ENCODE measurements around the gene HDDC2.
"Not testable (repeated sequence)": the region's sequence is repeated elsewhere in the genome, so short reads cannot be mapped to it uniquely, and the experiment has no call there.

The HDDC2 gene

DNA sequence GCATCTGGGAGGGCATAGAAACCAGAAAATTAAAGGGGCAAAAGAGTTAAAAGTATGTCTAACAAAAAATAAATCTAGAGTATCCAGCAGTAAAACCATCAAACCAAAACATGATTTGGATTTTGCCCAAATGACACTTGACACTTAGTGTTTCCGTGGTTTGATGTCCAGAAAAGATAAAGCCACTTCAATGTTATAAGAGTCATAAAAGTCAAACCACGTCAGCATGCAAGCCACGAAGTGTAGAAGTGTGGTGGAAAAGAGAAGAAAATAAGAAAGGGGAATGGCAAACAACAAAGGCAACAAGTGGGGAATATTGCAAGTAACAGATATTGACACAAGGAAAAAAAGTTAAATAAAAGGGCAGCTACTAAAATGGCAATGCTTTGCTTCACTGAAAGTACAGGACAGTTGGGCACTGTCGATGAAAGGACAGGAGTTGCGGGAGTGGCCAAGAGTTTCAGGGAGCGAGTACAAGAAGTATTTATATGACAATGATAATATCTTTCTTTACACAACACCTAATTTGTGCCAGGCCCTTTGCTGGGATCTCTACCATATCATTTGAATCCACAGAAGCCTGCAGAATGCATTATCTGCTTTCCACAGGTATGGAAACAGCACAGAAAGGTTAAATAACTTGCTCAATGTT lies 6.3 kb upstream of the HDDC2 start:
- no peak overlapping the region for H3K4me3 ChIP-seq (ENCODE audit: low read depth, low read length)
- DNase-seq (ENCODE audit: low read depth) = no peak

DNA sequence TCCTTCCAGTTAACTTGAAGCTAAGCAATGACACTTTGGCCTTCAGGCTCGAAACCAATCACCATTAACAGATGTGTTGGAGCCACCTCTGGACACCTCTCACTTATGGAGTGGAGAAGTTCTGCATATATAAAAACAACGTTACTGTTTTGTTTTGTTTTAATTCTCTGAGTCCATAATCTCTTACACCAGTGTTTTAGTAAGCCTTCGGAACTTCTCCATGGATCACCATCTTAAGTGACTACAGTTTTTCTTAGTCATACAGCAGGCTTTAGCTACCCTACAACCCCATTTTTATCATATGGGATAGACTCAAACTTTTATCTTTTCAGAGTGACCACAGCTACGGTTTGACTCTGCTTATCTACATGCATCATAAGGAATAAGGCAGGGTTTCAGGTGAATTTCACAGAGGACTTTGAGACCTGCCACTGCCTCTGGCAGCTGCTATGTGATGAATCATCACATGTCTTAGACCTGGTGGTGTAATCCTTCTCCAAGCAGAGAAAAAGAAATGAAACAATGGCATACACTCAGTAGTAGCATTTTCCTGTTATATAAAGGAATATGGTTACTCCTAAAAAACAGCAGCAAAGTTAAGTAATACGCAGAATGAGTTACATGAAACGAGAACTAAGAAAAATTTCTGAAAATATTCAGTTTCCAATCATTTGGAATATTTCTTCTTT lies 5.5 kb upstream of the HDDC2 start:
- H3K4me3 ChIP-seq (ENCODE audit: low read depth, low read length) = no peak overlapping the region
- DNase-seq (ENCODE audit: low read depth) = no peak

DNA sequence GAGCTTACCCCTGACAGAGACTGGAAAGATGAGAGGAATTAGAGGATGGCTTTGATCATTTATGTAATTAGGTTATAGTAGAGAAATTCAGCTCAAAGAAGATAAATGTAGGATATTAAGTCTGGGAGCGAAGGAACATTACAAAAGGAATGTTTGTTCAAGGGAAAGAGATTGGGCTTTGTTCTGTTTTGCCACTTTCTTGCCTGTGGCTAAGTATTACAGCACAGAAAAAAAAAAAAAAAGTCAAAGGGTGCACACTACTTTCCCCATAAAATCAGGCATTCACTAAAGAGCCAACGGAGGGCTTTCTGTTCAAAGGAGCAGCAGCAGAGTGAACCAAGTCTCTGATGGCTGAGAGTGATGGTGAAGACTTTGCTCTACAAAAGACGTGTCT lies 5.0 kb upstream of the HDDC2 start:
- no peak for DNase-seq (ENCODE audit: low read depth)
- H3K4me3 ChIP-seq (ENCODE audit: low read depth, low read length) = no peak overlapping the region

DNA sequence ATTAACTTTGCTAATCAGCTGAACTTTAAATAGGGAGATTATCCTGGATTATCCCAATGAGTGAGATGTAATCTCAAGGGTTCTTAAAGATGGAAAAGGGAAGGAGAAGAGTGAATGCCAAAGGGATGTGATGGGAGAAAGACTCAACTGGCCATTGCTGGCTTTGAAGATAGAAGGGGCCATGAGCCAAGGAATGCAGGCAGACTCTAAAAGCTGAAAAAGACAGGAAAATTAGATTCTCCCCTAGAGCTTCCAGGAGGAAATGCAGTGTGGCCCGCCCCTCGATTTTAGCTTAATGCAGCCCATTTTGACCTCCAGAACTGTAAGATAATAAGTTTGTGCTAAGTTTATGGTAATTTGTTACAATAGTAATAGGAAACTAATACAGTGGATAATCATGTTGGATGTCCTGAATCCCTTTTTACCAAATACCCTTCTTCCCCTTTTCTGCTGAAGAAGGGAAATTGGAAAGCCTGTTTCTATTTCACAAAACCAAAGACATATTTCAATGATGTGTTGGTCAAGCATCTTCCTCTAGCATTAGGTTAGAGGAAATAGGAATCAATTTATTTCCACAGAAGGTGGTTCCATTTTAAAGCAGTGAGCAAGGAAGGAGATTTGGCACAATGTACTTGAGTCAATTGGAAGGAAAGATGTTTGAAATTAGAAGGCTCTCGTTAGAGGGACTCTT lies 3.3 kb upstream of the HDDC2 start:
- DNase-seq (ENCODE audit: low read depth) = no peak
- H3K4me3 ChIP-seq (ENCODE audit: low read depth, low read length) = no peak overlapping the region

DNA sequence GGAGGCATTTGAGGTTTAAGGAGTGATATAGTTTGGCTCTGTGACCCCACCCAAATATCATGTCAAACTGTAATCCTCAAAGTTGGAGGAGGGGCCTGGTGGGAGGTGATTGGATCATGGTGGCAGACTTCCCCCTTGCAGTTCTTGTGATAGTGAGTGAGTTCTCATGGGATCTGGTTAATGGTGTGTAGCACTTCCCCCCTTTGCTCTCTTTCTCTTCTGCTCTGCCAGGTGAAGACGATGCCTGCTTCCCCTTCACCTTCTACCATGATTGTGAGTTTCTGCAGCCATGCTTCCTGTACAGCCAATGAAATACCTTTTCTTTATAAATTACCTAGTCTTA lies 1.7 kb upstream of the HDDC2 start:
- DNase-seq (ENCODE audit: low read depth) = no peak
- no peak overlapping the region for H3K4me3 ChIP-seq (ENCODE audit: low read depth, low read length)

DNA sequence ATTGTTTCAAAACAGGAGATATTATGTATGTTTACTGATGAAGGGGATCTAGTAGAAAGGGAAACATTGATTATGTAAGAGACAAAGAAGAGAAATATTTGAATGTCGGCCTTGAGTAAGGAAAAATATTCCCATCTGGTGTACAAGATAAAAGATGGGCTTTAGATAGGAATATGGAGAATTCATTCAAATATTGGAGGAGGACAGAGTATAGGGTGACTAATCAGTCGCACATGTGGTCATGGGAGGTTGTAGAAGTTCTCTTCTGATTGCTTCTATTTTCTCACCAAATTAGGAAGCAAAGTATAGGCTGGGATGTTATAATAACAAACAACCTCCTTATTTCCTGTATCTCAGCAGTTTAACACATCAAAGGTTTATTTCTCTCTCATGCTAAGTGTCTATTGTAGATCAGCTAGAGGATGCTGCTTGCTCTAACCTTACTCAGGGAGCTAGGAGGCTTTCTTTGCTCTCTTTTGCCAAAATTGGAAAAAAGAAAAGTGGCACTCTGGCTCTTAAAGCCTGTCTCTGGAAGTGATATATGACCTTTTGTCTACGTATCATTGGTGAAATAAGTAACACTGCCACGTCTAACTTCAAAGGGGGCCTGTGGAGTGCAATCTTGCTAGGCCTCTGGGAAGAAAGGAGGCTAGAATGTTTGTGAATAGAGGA lies 1.2 kb upstream of the HDDC2 start:
- H3K4me3 ChIP-seq (ENCODE audit: low read depth, low read length) = no peak overlapping the region
- DNase-seq (ENCODE audit: low read depth) = no peak

DNA sequence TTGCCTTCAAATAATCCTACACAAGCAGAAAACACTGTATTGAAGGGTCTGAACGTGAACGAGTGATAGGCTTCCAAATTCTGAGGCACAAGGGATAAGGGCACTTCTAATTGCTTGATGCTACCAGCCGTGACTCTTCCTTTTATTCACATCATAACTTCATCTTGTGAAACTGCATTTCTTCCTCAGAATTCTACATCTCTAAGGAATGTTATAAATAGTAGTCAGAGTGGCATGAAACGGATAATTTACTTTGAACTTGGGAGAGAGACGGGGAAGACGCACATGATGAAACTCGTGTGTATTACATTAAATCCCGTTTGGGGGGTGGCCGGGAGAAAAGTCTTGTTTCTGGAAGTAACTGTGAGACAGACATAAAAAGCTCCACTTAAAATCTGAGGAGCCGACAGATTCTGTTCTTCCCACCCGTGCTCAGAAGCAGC lies 754 bp downstream of the HDDC2 start:
- H3K4me3 ChIP-seq (ENCODE audit: low read depth, low read length) = peak overlapping the region; percentile 72
- DNase-seq (ENCODE audit: low read depth) = no peak

DNA sequence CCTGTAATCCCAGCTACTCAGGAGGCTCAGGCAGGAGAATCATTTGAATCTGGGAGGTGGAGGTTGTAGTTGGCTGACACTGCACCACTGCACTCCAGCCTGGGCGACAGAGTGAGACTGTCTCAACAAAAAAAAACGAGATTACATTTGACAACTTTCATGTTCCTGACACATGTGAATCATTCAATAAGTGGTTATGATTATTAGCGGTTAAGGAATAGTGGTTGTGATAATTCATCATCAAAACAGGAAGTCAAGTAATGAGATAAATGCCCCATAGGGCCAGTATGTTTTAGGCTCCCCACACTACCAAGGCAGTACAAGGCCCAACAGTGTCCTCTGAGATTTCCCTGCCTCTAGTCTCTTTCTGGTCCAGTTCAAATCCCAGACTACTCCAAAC lies 2.5 kb downstream of the HDDC2 start:
- no peak for DNase-seq (ENCODE audit: low read depth)
- no peak overlapping the region for H3K4me3 ChIP-seq (ENCODE audit: low read depth, low read length)

DNA sequence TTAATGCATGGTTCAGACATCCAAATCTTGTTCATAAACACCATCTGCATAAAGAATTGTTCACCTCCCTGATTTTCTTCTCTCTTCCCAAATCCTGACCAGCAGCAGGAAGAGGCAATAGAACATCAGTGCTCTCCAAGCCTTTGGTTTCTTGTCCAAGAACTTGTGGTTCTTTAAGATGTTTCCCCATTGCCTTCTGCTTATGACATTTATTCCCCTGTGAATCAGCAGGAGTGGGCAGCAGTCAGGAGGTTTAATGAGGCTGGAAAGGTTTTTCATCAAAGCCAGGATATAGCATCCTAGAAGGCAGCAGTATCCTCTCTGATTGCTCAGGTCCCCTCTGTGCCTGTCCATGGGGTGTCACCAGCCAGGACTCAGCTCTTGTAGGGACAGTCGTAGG lies 5.3 kb downstream of the HDDC2 start:
- no peak overlapping the region for H3K4me3 ChIP-seq (ENCODE audit: low read depth, low read length)
- no peak for DNase-seq (ENCODE audit: low read depth)

DNA sequence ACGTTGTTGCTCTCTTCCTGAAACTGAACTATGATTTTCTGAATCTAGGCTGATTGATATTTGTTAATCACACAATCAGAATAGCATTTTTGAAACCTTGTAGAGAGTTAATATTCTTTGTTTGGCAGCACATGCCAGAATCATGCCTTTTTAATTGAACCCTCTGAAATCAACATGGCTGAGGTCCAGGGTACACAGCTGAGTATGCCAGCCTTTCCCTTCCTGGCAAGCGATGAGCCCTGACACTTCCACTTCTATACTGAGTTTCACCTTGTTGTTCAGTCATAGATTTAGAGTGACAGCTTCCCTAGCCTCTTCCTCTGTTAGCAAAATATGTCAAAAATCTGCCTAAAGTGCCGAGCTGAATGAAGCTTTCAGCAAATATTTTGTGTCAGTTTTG lies 6.8 kb downstream of the HDDC2 start:
- no peak for DNase-seq (ENCODE audit: low read depth)

DNA sequence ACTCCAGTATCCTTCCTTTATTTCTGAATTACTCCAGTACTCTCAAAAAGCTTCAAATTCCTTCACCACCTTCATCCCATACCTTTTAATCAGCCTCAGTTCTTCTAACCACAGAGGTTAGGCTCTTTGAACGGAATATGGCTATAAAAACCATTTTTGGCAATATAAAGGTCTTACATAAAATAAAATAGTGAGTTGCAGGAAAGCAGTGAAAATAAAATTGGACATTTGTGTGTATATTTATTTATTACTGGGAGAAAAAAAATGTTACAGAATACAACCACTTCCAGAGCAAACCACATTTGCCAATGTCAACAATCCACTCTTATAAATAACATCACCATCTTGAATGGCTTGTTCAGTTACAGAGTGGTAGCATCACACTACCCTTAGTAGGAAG lies 7.7 kb downstream of the HDDC2 start:
- no peak overlapping the region for H3K4me3 ChIP-seq (ENCODE audit: low read depth, low read length)
- DNase-seq (ENCODE audit: low read depth) = no peak

More for the DNA sequence above, 6.8 kb downstream of the HDDC2 start:
- no peak overlapping the region for H3K4me3 ChIP-seq (ENCODE audit: low read depth, low read length)

DNA sequence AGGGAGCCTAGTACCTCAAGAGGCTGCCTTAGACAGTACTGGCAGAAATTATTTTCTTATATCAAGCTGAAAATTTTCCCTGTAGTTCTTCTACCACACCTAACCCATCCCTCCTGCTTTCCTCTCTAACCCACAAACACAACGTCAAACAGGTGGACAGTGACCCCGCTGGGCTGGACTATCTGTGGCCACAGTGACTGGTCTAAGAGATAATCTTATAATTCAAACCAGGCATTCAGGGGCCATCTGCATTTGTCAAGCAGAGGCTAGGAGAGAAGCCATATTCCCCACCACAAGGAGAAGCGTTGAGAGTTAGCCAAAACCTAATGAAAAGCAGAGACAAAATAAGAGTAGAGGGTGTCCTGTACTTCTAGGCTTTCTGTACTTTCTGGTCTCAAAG lies 8.2 kb downstream of the HDDC2 start:
- no peak for DNase-seq (ENCODE audit: low read depth)

DNA sequence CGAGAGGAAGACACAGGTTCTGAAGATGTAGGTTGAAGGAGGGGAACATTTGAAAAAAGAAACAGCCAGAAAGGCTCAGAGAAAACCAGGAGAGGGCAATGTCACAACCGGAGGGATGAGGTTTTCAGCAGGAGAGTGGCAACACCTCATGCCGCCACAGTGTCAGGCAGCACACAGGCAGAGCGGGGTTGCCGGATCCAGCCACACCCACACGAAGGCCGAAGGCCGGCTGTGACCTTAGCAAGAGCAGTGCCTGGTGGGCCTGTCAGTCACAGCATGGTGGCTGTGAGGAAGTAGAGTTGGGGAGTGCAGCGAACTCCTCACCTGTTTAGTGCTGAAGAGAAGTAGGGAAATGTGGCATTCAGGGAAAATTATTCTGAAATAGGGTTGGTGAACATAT lies 14.0 kb downstream of the HDDC2 start:
- H3K4me3 ChIP-seq (ENCODE audit: low read depth, low read length) = no peak overlapping the region
- DNase-seq (ENCODE audit: low read depth) = no peak

More for the DNA sequence above, 8.2 kb downstream of the HDDC2 start:
- no peak overlapping the region for H3K4me3 ChIP-seq (ENCODE audit: low read depth, low read length)

DNA sequence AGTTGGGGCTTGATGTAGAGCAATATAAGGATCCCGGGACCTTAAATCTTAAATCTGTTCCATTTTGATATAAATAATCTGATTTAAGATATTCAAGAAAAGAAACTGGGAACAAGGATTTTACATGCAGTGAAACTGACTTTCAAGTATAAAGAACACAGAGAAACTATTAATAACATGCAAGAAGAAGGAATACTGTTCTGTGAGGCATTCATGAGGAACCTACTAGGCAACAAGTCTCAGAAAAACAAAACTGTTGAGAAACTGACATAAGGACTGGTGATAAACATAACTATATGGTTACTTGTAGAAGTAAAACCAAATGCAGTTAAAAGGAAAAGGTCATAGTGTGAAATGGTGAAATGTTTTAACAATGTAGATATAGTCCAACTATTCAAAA lies 15.8 kb downstream of the HDDC2 start:
- DNase-seq (ENCODE audit: low read depth) = no peak

DNA sequence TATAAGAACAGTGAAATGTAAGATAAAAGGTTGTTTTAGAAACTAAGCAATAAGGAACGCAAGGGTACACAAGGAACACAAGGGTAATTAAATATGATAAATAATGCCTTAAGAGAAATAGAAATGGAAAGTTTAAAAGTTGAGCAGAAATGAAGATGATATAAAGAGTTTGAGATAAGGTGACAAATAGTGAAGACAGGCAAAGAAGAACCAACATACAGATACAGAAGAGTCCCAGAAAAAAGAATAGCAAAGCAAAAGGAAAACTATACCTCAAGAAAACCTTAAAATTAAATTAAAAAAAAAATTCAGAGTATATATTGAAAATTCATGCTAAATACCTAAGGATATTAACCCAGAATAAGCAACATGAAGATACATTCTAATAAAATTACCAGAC lies 16.4 kb downstream of the HDDC2 start:
- no peak for DNase-seq (ENCODE audit: low read depth)
- no peak overlapping the region for H3K4me3 ChIP-seq (ENCODE audit: low read depth, low read length)

More for the DNA sequence above, 15.8 kb downstream of the HDDC2 start:
- H3K4me3 ChIP-seq (ENCODE audit: low read depth, low read length) = no peak overlapping the region

DNA sequence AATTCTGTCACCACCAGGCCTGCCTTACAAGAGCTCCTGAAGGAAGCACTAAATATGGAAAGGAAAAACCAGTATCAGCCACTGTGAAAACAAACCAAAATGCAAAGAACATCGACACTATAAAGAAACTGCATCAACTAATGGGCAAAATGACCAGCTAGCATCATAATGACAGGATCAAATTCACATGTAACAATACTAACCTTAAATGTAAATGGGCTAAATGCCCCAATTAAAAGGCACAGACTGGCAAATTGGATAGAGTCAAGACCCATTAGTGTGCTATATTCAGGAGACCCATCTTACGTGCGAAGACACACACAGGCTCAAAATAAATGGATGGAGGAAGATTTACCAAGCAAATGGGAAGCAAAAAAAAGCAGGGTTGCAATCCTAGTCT lies 19.3 kb downstream of the HDDC2 start:
- H3K4me3 ChIP-seq (ENCODE audit: low read depth, low read length); DNase-seq (ENCODE audit: low read depth): not testable (repeated sequence)

DNA sequence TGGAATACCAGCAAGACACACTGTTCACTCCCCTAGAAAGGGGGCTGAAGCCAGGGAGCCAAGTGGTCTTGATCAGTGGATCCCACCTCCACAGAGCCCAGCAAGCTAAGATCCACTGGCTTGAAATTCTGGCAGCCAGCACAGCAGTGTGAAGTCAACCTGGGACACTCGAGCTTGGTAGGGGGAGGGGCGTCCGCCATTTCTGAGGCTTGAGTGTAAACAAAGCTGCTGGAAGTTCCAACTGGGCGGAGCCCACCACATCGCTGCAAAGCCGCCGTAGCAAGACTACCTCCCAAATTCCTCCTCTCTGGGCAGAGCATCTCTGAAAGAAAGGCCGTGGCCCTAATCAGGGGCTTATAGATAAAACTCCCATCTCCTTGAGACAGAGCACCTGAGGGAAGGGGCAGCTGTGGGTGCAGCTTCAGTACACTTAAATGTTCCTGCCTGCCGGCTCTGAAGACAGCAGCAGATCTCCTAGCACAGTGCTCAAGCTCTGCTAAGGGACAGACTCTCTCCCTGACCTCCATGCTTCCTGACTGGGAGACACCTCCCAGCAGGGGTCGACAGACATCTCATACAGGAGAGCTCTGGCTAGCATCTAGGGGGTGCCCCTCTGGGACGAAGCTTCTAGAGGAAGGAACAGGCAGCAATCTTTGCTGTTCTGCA lies 21.3 kb downstream of the HDDC2 start:
- DNase-seq (ENCODE audit: low read depth); H3K4me3 ChIP-seq (ENCODE audit: low read depth, low read length): not testable (repeated sequence)

DNA sequence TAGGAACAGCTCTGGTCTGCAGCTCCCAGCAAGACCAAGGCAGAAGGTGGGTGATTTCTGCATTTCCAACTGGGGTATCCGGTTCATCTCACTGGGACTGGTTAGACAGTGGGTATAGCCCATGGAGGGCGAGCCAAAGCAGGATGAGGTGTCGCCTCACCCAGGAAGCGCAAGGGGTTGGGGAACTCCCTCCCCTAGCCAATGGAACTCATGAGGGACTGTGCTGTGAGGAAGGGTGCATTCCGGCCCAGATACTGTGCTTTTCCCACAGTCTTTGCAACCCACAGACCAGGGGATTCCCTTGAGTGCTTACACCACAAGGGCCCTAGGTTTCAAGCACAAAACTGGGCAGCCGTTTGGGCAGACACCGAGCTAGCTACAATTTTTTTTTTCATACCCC lies 21.8 kb downstream of the HDDC2 start:
- DNase-seq (ENCODE audit: low read depth) = no peak
- no peak overlapping the region for H3K4me3 ChIP-seq (ENCODE audit: low read depth, low read length)

DNA sequence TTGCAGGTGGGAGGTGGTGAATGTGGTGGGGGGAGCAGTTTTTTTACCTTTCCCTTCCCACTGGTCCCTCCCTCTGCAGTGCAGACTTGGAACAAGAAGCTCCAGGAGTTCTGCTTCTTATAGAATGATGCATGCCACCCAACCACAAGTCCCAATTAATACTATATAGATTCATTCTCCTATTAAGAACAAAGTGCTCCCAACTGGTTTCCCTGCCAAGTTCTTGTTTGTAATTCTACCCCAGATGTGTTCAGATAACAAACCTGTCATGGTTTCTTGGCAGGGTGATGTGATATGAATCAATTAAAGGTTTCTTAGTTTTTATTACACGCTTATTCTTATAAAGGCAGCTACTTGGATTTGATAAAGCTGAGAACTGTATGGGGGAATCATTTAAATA lies 23.9 kb downstream of the HDDC2 start:
- DNase-seq (ENCODE audit: low read depth) = no peak
- no peak overlapping the region for H3K4me3 ChIP-seq (ENCODE audit: low read depth, low read length)

DNA sequence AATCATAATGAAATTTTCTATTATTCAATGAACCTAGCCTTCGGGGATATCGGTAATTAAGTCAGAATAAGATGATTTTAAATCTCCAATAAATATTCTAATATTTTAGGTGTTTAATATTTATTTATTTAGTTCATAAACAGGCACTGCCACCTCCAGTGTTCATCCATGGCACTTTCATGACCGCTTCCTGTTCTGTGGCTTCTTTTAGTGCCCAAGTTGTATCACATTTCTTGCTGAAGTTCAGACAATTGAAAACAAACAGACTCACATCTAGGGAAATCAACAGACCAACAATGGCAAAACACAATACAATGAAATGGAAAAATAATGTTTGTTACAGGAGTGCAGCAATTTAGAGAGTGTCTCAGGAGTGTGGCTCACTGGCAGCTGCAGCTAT lies 26.0 kb downstream of the HDDC2 start:
- DNase-seq (ENCODE audit: low read depth) = no peak

More for the DNA sequence above, 26.0 kb downstream of the HDDC2 start:
- no peak overlapping the region for H3K4me3 ChIP-seq (ENCODE audit: low read depth, low read length)
